IMR-90 (cell line): ENCODE measurements around the gene IHH. TPM values are rescaled to one million over a fixed set of nuclear protein-coding genes. Genes with fewer than 3 reads are reported as not detected.

Experiments used
- ATAC-seq: fragments of 200-7000 bp; cut with Tn5 transposase; 2 replicates; pipeline ENCODE4 v1.9.1; 2020; ENCODE audit warnings: low read depth, mild to moderate bottlenecking, moderate library complexity
- BruUV-seq: library from RNA; stranded (reverse); fragments of 400-500 nt; replicated peaks from 2 replicates; lab custom pipeline; 2021; lab: Mats Ljungman, UMichigan
- CTCF ChIA-PET: fragments of 300-600 bp; formaldehyde crosslinking; extraction: SDS; loops from one replicate; lab custom pipeline; 2021; ENCODE audit warnings: antibody characterized with exemption; lab: Yijun Ruan, JAX
- POLR2A ChIA-PET: fragments of 300-600 bp; sonication (Branson Sonifier 250); formaldehyde crosslinking; loops from one replicate; lab custom pipeline; 2022; ENCODE audit warnings: antibody characterized with exemption; ENCODE audit not compliant: unreplicated experiment; lab: Charles Lee
- DNase-seq: peaks from one replicate; pipeline ENCODE4 v3.0.0; 2013
- H2AFZ ChIP-seq: replicated peaks from 2 replicates; pipeline ENCODE3; 2013; ENCODE audit warnings: low read length, mild to moderate bottlenecking; ENCODE audit not compliant: poor library complexity
- H2AK5ac ChIP-seq: 2 replicates; pipeline ENCODE4 v1.6.1; 2013; ENCODE audit warnings: low read depth, low read length, inconsistent platforms
- H2AK9ac ChIP-seq: replicated peaks from 2 replicates; pipeline ENCODE3; 2013; ENCODE audit warnings: mild to moderate bottlenecking, low read depth, low read length, moderate library complexity; ENCODE audit not compliant: poor library complexity
- H2BK120ac ChIP-seq: 2 replicates; pipeline ENCODE4 v1.6.1; 2013; ENCODE audit warnings: low read depth, low read length, inconsistent platforms
- H2BK15ac ChIP-seq: 3 replicates; pipeline ENCODE4 v1.6.1; 2013; ENCODE audit warnings: low read depth, low read length, inconsistent platforms
- H2BK20ac ChIP-seq: 2 replicates; pipeline ENCODE4 v1.6.1; 2013; ENCODE audit warnings: low read depth, mild to moderate bottlenecking, inconsistent platforms, low read length, moderate library complexity
- H2BK5ac ChIP-seq: 2 replicates; pipeline ENCODE4 v1.6.1; 2013; ENCODE audit warnings: mild to moderate bottlenecking, low read depth, low read length, inconsistent platforms; ENCODE audit not compliant: poor library complexity, severe bottlenecking
- H3K14ac ChIP-seq: replicated peaks from 2 replicates; pipeline ENCODE4 v1.6.1; 2013; ENCODE audit warnings: low read depth, low read length, inconsistent platforms
- H3K18ac ChIP-seq: 2 replicates; pipeline ENCODE4 v1.6.1; 2013; ENCODE audit warnings: low read depth, low read length, control low read depth
- H3K23ac ChIP-seq: 2 replicates; pipeline ENCODE4 v1.6.1; 2013; ENCODE audit warnings: low read depth, low read length, inconsistent platforms
- H3K27ac ChIP-seq: 2 replicates; pipeline ENCODE4 v1.5.1; 2013; ENCODE audit warnings: mild to moderate bottlenecking, control low read depth, low read length; ENCODE audit not compliant: insufficient read depth
- H3K27me3 ChIP-seq: 2 replicates; pipeline ENCODE4 v1.6.1; 2013; ENCODE audit warnings: low read length; ENCODE audit not compliant: control insufficient read depth, insufficient read depth
- H3K36me3 ChIP-seq: 2 replicates; pipeline ENCODE4 v1.6.1; 2013; ENCODE audit warnings: low read length, mixed read lengths; ENCODE audit not compliant: control insufficient read depth, insufficient read depth
- H3K4ac ChIP-seq: 2 replicates; pipeline ENCODE4 v1.6.1; 2013; ENCODE audit warnings: low read depth, low read length, inconsistent platforms
- H3K4me1 ChIP-seq: 2 replicates; pipeline ENCODE4 v1.6.1; 2013; ENCODE audit warnings: low read length, mixed read lengths; ENCODE audit not compliant: control insufficient read depth, insufficient read depth
- H3K4me2 ChIP-seq: 2 replicates; pipeline ENCODE4 v1.6.1; 2013; ENCODE audit warnings: low read depth, mild to moderate bottlenecking, control low read depth, low read length, moderate library complexity
- H3K4me3 ChIP-seq: 2 replicates; pipeline ENCODE4 v1.5.1; 2013; ENCODE audit warnings: low read depth, mild to moderate bottlenecking, control low read depth, low read length, moderate library complexity; ENCODE audit not compliant: insufficient read depth
- H3K56ac ChIP-seq: 2 replicates; pipeline ENCODE4 v1.6.1; 2013; ENCODE audit warnings: low read length, inconsistent platforms; ENCODE audit not compliant: insufficient read depth; ENCODE audit errors: extremely low read depth
- H3K79me1 ChIP-seq, 2 experiments: 2 replicates each; pipeline ENCODE4 v1.6.1; 2013; ENCODE audit warnings: low read length in 2 of 2, inconsistent platforms in 1 of 2, low read depth in 1 of 2
- H3K9ac ChIP-seq: 2 replicates; pipeline ENCODE4 v1.6.1; 2013; ENCODE audit warnings: low read depth, low read length, control low read depth
- H3K9me1 ChIP-seq: 2 replicates; pipeline ENCODE4 v1.6.1; 2013; ENCODE audit warnings: low read length, inconsistent platforms; ENCODE audit not compliant: insufficient read depth
- H3K9me3 ChIP-seq: 2 replicates; pipeline ENCODE4 v1.6.1; 2013; ENCODE audit warnings: low read length; ENCODE audit not compliant: control insufficient read depth, insufficient read depth
- H4K20me1 ChIP-seq: 2 replicates; pipeline ENCODE4 v1.6.1; 2013; ENCODE audit warnings: low read length, inconsistent platforms; ENCODE audit not compliant: insufficient read depth
- H4K5ac ChIP-seq: 2 replicates; pipeline ENCODE4 v1.6.1; 2013; ENCODE audit warnings: mild to moderate bottlenecking, low read depth, low read length, control low read depth
- H4K8ac ChIP-seq, 2 experiments: 2 replicates each; pipeline ENCODE4 v1.6.1; 2013; ENCODE audit warnings: low read depth in 2 of 2, low read length in 2 of 2, control low read depth in 1 of 2, inconsistent platforms in 1 of 2
- H4K91ac ChIP-seq: 2 replicates; pipeline ENCODE4 v1.6.1; 2013; ENCODE audit warnings: low read depth, low read length, inconsistent platforms; ENCODE audit not compliant: insufficient read depth
- BHLHE40 ChIP-seq: fragments of 150-350 bp; IDR thresholded peaks from 2 replicates; pipeline ENCODE4 v1.6.1; 2016; ENCODE audit warnings: mild to moderate bottlenecking, low read depth, low read length
- CEBPB ChIP-seq: IDR thresholded peaks from 2 replicates; pipeline ENCODE4 v1.6.1; 2012; ENCODE audit warnings: low read depth, low read length, improper control_type of control experiment
- CHD1 ChIP-seq: IDR thresholded peaks from 2 replicates; pipeline ENCODE4 v1.6.1; 2012; ENCODE audit warnings: low read depth, low read length, improper control_type of control experiment
- CTCF ChIP-seq: conservative IDR thresholded peaks from 2 replicates; pipeline ENCODE4 v1.5.1; 2012; ENCODE audit warnings: mild to moderate bottlenecking, low read depth, low read length, improper control_type of control experiment
- FOS ChIP-seq: fragments of 150-350 bp; IDR thresholded peaks from 2 replicates; pipeline ENCODE4 v1.6.1; 2016; ENCODE audit warnings: low read depth, low read length
- MAFK ChIP-seq: IDR thresholded peaks from 2 replicates; pipeline ENCODE4 v1.6.1; 2012; ENCODE audit warnings: low read depth, low read length, improper control_type of control experiment
- MAZ ChIP-seq: IDR thresholded peaks from 2 replicates; pipeline ENCODE4 v1.6.1; 2012; ENCODE audit warnings: low read depth, mild to moderate bottlenecking, low read length, improper control_type of control experiment, moderate library complexity, borderline replicate concordance
- MXI1 ChIP-seq: IDR thresholded peaks from 2 replicates; pipeline ENCODE4 v1.6.1; 2012; ENCODE audit warnings: low read depth, mild to moderate bottlenecking, low read length, moderate library complexity, borderline replicate concordance
- NFE2L2 ChIP-seq: fragments of 150-350 bp; IDR thresholded peaks from 2 replicates; pipeline ENCODE4 v1.6.1; 2016; ENCODE audit warnings: low read depth, mild to moderate bottlenecking, low read length
- POLR2A ChIP-seq: IDR thresholded peaks from 2 replicates; pipeline ENCODE4 v1.6.1; 2012; ENCODE audit warnings: mild to moderate bottlenecking, low read depth, low read length
- RAD21 ChIP-seq: IDR thresholded peaks from 2 replicates; pipeline ENCODE4 v1.6.1; 2012; ENCODE audit warnings: low read length, improper control_type of control experiment
- RCOR1 ChIP-seq: IDR thresholded peaks from 2 replicates; pipeline ENCODE4 v1.6.1; 2012; ENCODE audit warnings: mild to moderate bottlenecking, low read length, improper control_type of control experiment; ENCODE audit not compliant: insufficient replicate concordance
- RFX5 ChIP-seq: IDR thresholded peaks from 2 replicates; pipeline ENCODE4 v1.8.0; 2012; ENCODE audit warnings: low read depth, mild to moderate bottlenecking, low read length, moderate library complexity
- SMC3 ChIP-seq: fragments of 150-350 bp; IDR thresholded peaks from 2 replicates; pipeline ENCODE4 v1.6.1; 2016; ENCODE audit warnings: low read depth, mild to moderate bottlenecking, antibody characterized with exemption, low read length, moderate library complexity
- USF2 ChIP-seq: fragments of 150-350 bp; IDR thresholded peaks from 2 replicates; pipeline ENCODE4 v1.6.1; 2017; ENCODE audit warnings: mild to moderate bottlenecking, antibody characterized with exemption, low read length, low read depth
- WGBS, 2 experiments: methylation state at CpG; one replicate each; pipeline versions ENCODE4 v1.1.5 to v1.1.7; 2013; ENCODE audit warnings: missing lambda C conversion rate in 2 of 2; ENCODE audit not compliant: insufficient read length in 1 of 2; ENCODE audit errors: extremely low coverage in 2 of 2; 5-methylcytosine and 5-hydroxymethylcytosine counted together
- dilution Hi-C: fragments of 300-500 bp; cut with HindIII; formaldehyde crosslinking; loops from one replicate; pipeline ENCODE4 v1.14.3; 2018; ENCODE audit warnings: low sequenced_read_pairs; ENCODE audit not compliant: unreplicated experiment
- in situ Hi-C: fragments of 300-500 bp; cut with MboI; formaldehyde crosslinking; loops from 3 replicates; pipeline ENCODE4 v1.14.3; 2019; ENCODE audit warnings: low sequenced_read_pairs, inconsistent platforms, mixed read lengths
- intact Hi-C: fragments of 100-400 bp; cut with micrococcal nuclease; formaldehyde crosslinking; loops from 2 replicates; pipeline ENCODE4 v1.10.0; 2022
- polyA plus RNA-seq, 3 experiments: library from polyadenylated mRNA; depleted of rRNA; stranded (reverse); fragments of >200 nt; gene quantifications; 2 replicates each; pipeline ENCODE4 v1.2.3, GENCODE V29; 2012; ENCODE audit warnings: low replicate concordance in 1 of 3
- total RNA-seq: library from RNA; depleted of rRNA; stranded (reverse); fragments of >200 nt; gene quantifications from 2 replicates; pipeline ENCODE4 v1.2.3, GENCODE V29; 2012
- TF ChIP-seq, protein P1 (sequence below): fragments of 150-350 bp; IDR thresholded peaks from 2 replicates; pipeline ENCODE4 v1.6.1; 2016; ENCODE audit warnings: low read depth, mild to moderate bottlenecking, low read length, moderate library complexity, borderline replicate concordance

IHH gene
- total and polyA plus RNA-seq, 2 of the 4 experiments (the other 2 are of a cell fraction): not detected

GRCh38 chr2:219021591-219021990 lies 39.1 kb downstream of the IHH start:
- no peak overlapping the region for H2AK5ac ChIP-seq
- intact Hi-C loops: no loop called here
- no CpG with 5 or more reads among the region's 9 CpGs for WGBS, 2 experiments
- H4K20me1 ChIP-seq: no peaks in the 10 kb centered on the region
- H2BK20ac ChIP-seq: no peak overlapping the region
- H3K14ac ChIP-seq: no peak overlapping the region
- BruUV-seq: no TSS peak
- H2BK15ac ChIP-seq: no peak overlapping the region
- H3K4me3 ChIP-seq: no peak overlapping the region
- no peaks in the 10 kb centered on the region for H3K9me1 ChIP-seq
- no peak overlapping the region for H4K8ac ChIP-seq
- no peak overlapping the region for H4K91ac ChIP-seq
- H2AFZ ChIP-seq: no peak overlapping the region
- no peak overlapping the region for H4K5ac ChIP-seq
- H3K4me2 ChIP-seq: no peak overlapping the region
- no peak overlapping the region for H3K56ac ChIP-seq
- no peaks in the 10 kb centered on the region for H3K36me3 ChIP-seq
- no peak for TF ChIP-seq MAZ
- TF ChIP-seq RAD21: no peak
- TF ChIP-seq, protein P1, sequence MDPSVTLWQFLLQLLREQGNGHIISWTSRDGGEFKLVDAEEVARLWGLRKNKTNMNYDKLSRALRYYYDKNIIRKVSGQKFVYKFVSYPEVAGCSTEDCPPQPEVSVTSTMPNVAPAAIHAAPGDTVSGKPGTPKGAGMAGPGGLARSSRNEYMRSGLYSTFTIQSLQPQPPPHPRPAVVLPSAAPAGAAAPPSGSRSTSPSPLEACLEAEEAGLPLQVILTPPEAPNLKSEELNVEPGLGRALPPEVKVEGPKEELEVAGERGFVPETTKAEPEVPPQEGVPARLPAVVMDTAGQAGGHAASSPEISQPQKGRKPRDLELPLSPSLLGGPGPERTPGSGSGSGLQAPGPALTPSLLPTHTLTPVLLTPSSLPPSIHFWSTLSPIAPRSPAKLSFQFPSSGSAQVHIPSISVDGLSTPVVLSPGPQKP: no peak
- TF ChIP-seq NFE2L2: no peak
- no peak for TF ChIP-seq CTCF
- TF ChIP-seq MAFK: no peak
- TF ChIP-seq SMC3: no peak
- no peak for TF ChIP-seq POLR2A
- no peak for TF ChIP-seq CHD1
- no peak for TF ChIP-seq CEBPB
- TF ChIP-seq RFX5: no peak
- no peak for TF ChIP-seq FOS
- TF ChIP-seq BHLHE40: no peak
- TF ChIP-seq USF2: no peak
- TF ChIP-seq RCOR1: no peak
- TF ChIP-seq MXI1: no peak
- no peak overlapping the region for H3K18ac ChIP-seq
- H2BK5ac ChIP-seq: no peak overlapping the region
- no peak overlapping the region for H3K23ac ChIP-seq
- H3K4ac ChIP-seq: no peak overlapping the region
- CTCF ChIA-PET: no interaction called here
- H3K27ac ChIP-seq: no peak overlapping the region
- no peak overlapping the region for H2AK9ac ChIP-seq
- no peak overlapping the region for H2BK120ac ChIP-seq
- no peak overlapping the region for H3K9ac ChIP-seq
- no peaks in the 10 kb centered on the region for H3K4me1 ChIP-seq
- H3K27me3 ChIP-seq: peaks cover 84% of the 10 kb centered on the region
- DNase-seq (no peak), ATAC-seq (no peak)
- H3K9me3 ChIP-seq: no peaks in the 10 kb centered on the region
- no peaks in the 10 kb centered on the region for H3K79me1 ChIP-seq
- POLR2A ChIA-PET: no interaction called here
- in situ Hi-C loops: no loop called here
- dilution Hi-C loops: no loop called here
